Measurements from ENCODE around the gene IAPP.
"Not testable (repeated sequence)": the region's sequence is repeated elsewhere in the genome, so short reads cannot be mapped to it uniquely, and the experiment has no call there.

IAPP gene

GRCh38 chr12:21381320-21381719 is 8.6 kb downstream of the IAPP start:
- DNase-seq, result not testable (repeated sequence)

DNA sequence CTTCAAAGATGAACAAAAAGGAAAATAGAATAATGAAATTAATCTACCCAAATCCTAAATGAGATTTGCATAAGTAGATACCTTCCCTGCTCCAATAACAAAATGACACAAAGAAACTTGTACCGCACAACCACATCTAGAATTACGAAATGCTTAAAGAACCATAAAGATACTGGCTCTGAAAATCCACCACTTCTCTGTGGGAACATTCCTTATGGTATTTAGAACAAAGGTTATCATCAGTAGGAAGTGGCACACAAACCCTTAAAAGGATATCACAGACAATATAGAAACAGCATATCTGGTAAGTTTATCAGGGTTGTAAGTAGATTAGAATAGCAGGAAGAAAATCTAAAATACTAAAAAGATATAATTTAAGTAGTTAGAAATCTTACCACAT is 11.6 kb downstream of the IAPP start:
- peak; percentile 19 for DNase-seq

DNA sequence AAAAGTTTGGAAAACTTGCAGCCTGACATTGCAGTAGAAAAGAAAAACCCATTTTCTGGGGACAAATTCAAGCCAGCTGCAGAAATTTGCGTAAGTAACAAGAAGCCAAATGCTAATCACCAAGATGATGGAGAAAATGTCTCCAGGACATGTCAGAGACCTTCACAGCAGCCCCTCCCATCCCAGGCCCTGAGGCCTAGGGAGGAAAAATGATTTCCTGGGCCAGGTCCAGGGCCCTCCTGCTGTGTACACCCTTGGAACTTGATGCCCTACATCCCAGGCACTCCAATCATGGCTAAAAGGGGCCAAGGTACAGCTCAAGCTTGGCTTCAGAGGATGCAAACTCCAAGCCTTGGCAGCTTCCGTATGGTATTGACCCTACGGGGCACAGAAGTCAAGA is 14.5 kb downstream of the IAPP start:
- DNase-seq, result no peak

DNA sequence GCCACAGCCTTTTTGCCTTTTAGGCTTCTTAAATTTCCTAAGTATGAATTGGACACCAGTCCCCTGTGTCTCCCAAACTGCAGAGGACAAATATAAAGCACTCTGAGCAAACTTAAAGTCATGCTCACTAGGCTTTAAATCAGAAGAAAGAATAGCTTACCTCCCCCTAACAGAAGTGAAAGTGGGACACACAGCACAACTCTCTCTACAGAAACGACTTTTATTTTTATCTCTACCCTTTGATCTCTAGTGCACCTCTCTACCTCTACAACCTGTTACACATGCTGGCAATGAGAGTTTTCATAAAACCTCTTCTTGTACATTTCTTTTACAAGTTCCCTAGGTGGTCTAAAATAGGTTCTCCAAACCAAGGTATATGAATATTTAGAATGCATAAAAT is 19.7 kb downstream of the IAPP start:
- DNase-seq, result no peak

DNA sequence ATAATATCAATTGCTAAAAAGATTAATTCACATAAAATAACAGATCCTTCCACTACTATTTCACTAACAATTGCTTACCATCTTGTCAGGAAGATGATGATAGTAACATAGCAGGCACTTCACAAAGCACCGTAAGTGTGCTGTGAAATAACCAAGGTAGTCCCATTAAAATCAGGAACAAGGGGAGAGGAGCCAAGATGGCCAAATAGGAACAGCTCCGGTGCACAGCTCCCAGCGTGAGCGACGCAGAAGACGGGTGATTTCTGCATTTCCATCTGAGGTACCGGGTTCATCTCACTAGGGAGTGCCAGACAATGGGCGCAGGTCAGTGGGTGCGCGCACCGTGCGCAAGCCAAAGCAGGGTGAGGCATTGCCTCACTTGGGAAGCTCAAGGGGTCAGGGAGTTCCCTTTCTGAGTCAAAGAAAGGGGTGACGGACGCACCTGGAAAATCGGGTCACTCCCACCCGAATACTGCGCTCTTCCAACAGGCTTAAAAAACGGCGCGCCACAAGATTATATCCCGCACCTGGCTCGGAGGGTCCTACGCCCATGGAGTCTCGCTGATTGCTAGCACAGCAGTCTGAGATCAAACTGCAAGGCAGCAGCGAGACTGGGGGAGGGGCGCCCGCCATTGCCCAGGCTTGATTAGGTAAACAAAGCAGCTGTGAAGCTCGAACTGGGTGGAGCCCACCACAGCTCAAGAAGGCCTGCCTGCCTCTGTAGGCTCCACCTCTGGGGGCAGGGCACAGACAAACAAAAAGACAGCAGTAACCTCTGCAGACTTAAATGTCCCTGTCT is 22.3 kb downstream of the IAPP start:
- DNase-seq, result peak; percentile 54

- peak; percentile 91 for DNase-seq
Measured at GRCh38 chr12:21413369-21414277, 40.9 kb downstream of the IAPP start.

DNA sequence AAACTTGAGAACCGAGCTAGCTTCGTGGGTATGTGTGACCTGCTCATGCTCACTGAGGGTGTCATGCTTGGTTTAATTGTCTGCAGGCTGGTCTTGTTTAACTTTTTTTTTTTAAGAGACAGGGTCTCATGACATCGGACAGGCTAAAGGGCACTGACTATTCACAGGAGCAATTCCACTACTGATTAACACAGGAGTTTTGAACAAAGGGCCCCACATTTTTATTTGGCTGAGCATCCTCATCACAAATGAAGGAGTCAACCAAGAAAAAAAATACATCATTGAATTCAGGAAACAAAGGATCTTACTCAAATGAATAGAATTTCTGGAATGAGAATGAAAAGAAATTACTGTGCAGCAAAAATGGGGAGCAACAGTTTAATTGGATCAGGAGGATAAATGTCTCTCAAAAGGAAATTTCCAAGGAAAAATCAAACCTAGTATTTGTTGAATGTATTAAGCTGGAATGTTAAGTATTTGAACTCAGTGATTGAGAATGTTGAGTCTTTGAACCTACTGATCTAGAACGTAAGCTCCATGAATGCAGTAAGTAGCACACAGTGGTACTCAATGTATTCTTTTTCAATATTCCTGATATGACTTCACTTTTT is 43.9 kb downstream of the IAPP start:
- no peak for DNase-seq

DNA sequence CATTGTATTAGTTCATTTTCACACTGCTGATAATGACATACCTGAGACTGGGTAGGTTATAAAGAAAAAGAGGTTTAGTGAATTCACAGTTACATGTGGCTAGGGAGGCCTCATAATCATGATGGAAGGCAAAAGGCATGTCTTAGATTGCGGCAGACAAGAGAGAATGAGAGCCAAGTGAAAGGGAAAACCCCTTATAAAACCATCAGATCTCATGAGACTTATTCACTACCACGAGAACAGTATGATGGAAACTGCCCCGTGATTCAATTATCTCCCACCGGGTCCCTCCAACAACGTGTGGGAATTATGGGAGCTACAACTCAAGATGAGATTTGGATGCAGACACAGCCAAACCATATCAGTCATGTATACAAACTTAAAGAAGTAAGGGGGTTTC is 45.7 kb downstream of the IAPP start:
- peak; percentile 78 for DNase-seq

DNA sequence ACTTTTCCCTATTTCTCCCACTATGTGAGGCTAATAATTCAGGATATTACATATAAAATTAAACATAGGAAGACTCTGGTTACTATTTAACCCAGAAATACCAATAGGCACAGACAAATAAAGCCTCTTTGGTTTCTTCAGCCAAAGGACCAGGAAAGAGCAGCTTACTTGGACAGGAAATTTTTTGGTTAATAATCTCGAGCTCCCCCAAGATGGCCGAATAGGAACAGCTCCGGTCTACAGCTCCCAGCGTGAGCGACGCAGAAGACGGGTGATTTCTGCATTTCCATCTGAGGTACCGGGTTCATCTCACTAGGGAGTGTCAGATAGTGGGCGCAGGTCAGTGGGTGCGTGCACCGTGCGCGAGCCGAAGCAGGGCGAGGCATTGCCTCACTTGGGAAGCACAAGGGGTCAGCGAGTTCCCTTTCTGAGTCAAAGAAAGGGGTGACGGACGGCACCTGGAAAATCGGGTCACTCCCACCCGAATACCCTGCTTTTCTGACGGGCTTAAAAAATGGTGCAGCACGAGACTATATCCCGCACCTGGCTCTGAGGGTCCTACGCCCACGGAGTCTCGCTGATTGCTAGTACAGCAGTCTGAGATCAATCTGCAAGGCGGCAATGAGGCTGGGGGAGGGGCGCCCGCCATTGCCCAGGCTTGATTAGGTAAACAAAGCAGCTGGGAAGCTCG is 46.5 kb downstream of the IAPP start:
- peak; percentile 80 for DNase-seq

DNA sequence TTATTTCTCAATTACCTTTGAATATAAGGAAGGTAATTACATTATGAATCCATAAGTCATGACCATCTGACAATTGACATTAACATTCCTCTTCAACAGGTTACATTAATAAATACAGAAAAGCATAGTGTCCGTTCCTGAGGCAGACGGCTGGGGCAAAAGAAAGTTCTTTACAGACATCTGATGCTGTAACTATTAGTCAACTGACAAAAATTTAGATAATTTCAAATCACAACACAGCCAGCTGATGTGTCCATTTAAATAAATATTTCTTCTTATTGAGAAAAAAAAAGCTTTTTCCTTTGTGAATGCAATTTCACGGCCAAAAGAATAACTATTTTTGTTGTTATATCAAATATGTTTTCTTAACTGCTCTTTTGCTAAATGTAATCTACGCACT is 55.5 kb downstream of the IAPP start:
- no peak for DNase-seq
